ENCODE results near the gene COA1.

The COA1 gene

DNA sequence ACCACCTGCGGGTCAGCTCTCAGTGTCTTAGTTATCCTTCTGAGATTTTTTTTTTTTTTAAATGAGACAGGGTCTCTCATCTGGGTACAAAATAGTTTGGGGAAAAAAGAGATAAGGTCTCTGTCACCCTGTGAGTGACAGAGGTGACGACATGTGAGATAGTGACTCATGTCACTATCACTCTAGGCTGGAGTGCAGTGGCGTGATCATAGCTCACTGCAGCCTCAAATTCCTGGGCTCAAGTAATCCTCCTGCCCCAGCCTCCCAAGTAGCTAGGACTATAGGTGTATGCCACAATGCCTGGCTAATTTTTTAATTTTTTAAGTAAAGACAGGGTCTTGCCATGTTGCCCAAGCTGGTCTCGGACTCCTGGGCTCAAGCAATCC, 39.6 kb upstream of the COA1 start:
- DNase-seq (ENCODE audit: low read depth in 1 of 2, low spot score in 1 of 2), result no peak
- TF ChIP-seq SPI1 (IDR thresholded peaks at IDR 0.05; ENCODE audit: borderline replicate concordance, low read depth) (no peak), REST (IDR thresholded peaks at IDR 0.05; ENCODE audit: insufficient replicate concordance, low read depth) (no peak), GABPA (IDR thresholded peaks at IDR 0.05; ENCODE audit: low read depth) (no peak), POLR2AphosphoS5 (IDR thresholded peaks at IDR 0.05; ENCODE audit: low read depth) (no peak)
- TF ChIP-seq, protein P1, sequence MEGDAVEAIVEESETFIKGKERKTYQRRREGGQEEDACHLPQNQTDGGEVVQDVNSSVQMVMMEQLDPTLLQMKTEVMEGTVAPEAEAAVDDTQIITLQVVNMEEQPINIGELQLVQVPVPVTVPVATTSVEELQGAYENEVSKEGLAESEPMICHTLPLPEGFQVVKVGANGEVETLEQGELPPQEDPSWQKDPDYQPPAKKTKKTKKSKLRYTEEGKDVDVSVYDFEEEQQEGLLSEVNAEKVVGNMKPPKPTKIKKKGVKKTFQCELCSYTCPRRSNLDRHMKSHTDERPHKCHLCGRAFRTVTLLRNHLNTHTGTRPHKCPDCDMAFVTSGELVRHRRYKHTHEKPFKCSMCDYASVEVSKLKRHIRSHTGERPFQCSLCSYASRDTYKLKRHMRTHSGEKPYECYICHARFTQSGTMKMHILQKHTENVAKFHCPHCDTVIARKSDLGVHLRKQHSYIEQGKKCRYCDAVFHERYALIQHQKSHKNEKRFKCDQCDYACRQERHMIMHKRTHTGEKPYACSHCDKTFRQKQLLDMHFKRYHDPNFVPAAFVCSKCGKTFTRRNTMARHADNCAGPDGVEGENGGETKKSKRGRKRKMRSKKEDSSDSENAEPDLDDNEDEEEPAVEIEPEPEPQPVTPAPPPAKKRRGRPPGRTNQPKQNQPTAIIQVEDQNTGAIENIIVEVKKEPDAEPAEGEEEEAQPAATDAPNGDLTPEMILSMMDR (IDR thresholded peaks at IDR 0.05; ENCODE audit: insufficient read depth, low read length), result no peak
- Histone ChIP-seq H3K4me3 (replicated peaks; ENCODE audit: insufficient read depth, low read length) (no peak overlapping the region), H3K27ac (replicated peaks) (no peak overlapping the region), H3K27me3 (ENCODE audit: insufficient read depth, poor library complexity, severe bottlenecking) (no peaks in the 10 kb centered on the region)

- DNase-seq (ENCODE audit: low read depth in 1 of 2, low spot score in 1 of 2), result no peak
- no peak overlapping the region for H3K4me3 ChIP-seq (replicated peaks; ENCODE audit: insufficient read depth, low read length)
- H3K27ac ChIP-seq (replicated peaks), result no peak overlapping the region
- no peaks in the 10 kb centered on the region for H3K27me3 ChIP-seq (ENCODE audit: insufficient read depth, poor library complexity, severe bottlenecking)
- TF ChIP-seq REST (IDR thresholded peaks at IDR 0.05; ENCODE audit: insufficient replicate concordance, low read depth) (no peak), POLR2AphosphoS5 (IDR thresholded peaks at IDR 0.05; ENCODE audit: low read depth) (no peak), SPI1 (IDR thresholded peaks at IDR 0.05; ENCODE audit: borderline replicate concordance, low read depth) (no peak), GABPA (IDR thresholded peaks at IDR 0.05; ENCODE audit: low read depth) (no peak)
- TF ChIP-seq, protein P1 (IDR thresholded peaks at IDR 0.05; ENCODE audit: insufficient read depth, low read length), result no peak
Observed at GRCh38 chr7:43768201-43768886, 39.0 kb upstream of the COA1 start.

DNA sequence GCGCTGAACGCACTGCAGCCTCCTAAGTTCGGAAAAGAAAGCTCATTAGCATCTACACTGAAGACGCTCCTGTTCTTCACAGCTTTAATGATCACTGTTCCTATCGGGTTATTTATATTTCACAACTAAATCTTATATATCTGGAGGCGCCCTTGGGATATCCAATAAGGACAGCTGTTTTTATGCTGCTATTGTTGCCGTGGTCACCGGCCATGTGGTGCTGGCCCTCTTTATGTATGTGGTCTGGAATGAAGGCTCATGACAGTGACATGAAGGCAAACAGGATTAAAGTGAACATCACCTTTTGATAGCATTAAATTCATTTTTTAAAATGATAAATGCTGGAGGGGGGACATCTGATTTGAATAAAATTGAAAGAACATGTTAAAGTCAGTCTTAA, 38.0 kb upstream of the COA1 start:
- DNase-seq (ENCODE audit: low read depth in 1 of 2, low spot score in 1 of 2), result no peak
- Histone ChIP-seq H3K27ac (replicated peaks) (no peak overlapping the region), H3K4me3 (replicated peaks; ENCODE audit: insufficient read depth, low read length) (no peak overlapping the region), H3K27me3 (ENCODE audit: insufficient read depth, poor library complexity, severe bottlenecking) (no peaks in the 10 kb centered on the region)
- TF ChIP-seq POLR2AphosphoS5 (IDR thresholded peaks at IDR 0.05; ENCODE audit: low read depth) (no peak), GABPA (IDR thresholded peaks at IDR 0.05; ENCODE audit: low read depth) (no peak), REST (IDR thresholded peaks at IDR 0.05; ENCODE audit: insufficient replicate concordance, low read depth) (no peak), SPI1 (IDR thresholded peaks at IDR 0.05; ENCODE audit: borderline replicate concordance, low read depth) (no peak)
- TF ChIP-seq, protein P1 (IDR thresholded peaks at IDR 0.05; ENCODE audit: insufficient read depth, low read length), result no peak
